GM12801 (cell line): ENCODE data around the gene BCKDHA.

Source experiments
- CTCF ChIP-seq: IDR thresholded peaks from one replicate; pipeline ENCODE4 v1.5.1; 2011; ENCODE audit warnings: control low read depth; ENCODE audit not compliant: insufficient read length; ENCODE audit errors: extremely low read depth

BCKDHA gene

GRCh38 chr19:41397086-41398049, at the start of gene BCKDHA, which contains the start of gene EXOSC5:
Gene BCKDHA (plus strand): TSS chr19:41397818. CDS start chr19:41397828, 10 bp downstream.
Gene EXOSC5 (minus strand): TSS chr19:41397359. CDS start chr19:41397328, 31 bp downstream.
- no peak for TF ChIP-seq CTCF

- no peak for TF ChIP-seq CTCF
These were observed 46.8 kb upstream of the BCKDHA start for GRCh38 chr19:41350735-41351338.

GRCh38 chr19:41351339-41352245, 46.0 kb upstream of the BCKDHA start:
- no peak for TF ChIP-seq CTCF

- no peak for TF ChIP-seq CTCF
These were observed 45.4 kb upstream of the BCKDHA start for GRCh38 chr19:41352279-41352608.

- no peak for TF ChIP-seq CTCF
These were observed 44.8 kb upstream of the BCKDHA start for GRCh38 chr19:41352609-41353465.

GRCh38 chr19:41353466-41354342, 43.9 kb upstream of the BCKDHA start, which contains the start of gene TGFB1:
Gene TGFB1 (minus strand): TSS chr19:41353922. CDS start chr19:41353044, 878 bp downstream.
- TF ChIP-seq CTCF, result peak; percentile 71
